ENCODE data around the gene AMOTL1. TPM values are rescaled to one million over a fixed set of nuclear protein-coding genes. Genes with fewer than 3 reads are reported as not detected.
A peak's percentile ranks its signal among the peaks of the same experiment; 100 is the strongest.
"Not testable (repeated sequence)": the region's sequence is repeated elsewhere in the genome, so short reads cannot be mapped to it uniquely, and the experiment has no call there.

Gene AMOTL1
- total RNA-seq, 1 donor from 2014 or later, result 32.6 TPM

GRCh38 chr11:94804874-94805273 lies 36.7 kb downstream of the AMOTL1 start:
- Histone ChIP-seq H3K4me3 (no peak overlapping the region), H3K27ac (peak overlapping the region; percentile 6 to 43), H3K9me3 (no peaks in the 10 kb centered on the region), H3K36me3 (peaks cover 6 to 7% of the 10 kb centered on the region in 2 donors), H3K4me1 (peaks cover 3 to 44% of the 10 kb centered on the region in 2 donors), H3K27me3 (no peaks in the 10 kb centered on the region)
- DNase-seq (ENCODE audit: low spot score in 2 of 2), result no peak
- intact Hi-C loops (cut with DNase I), result no loop called here
- no peak for TF ChIP-seq CTCF (IDR thresholded peaks at IDR 0.05)

- TF ChIP-seq CTCF (IDR thresholded peaks at IDR 0.05), result no peak
- peaks cover 0 to 34% of the 10 kb centered on the region in 2 donors for H3K4me1 ChIP-seq
- intact Hi-C loops (cut with DNase I), result no loop called here
Observed at GRCh38 chr11:94806014-94806413, 37.9 kb downstream of the AMOTL1 start.

GRCh38 chr11:94806419-94806818 lies 38.3 kb downstream of the AMOTL1 start:
- intact Hi-C loops (cut with DNase I), result no loop called here
- no peaks in the 10 kb centered on the region for H3K27me3 ChIP-seq
- H3K27ac ChIP-seq, result peak overlapping the region; percentile 6 to 43
- no peak overlapping the region for H3K4me3 ChIP-seq
- DNase-seq (ENCODE audit: low spot score in 2 of 2), result no peak
- TF ChIP-seq CTCF (IDR thresholded peaks at IDR 0.05), result no peak
- H3K4me1 ChIP-seq, result peaks cover 0 to 30% of the 10 kb centered on the region in 2 donors
- H3K9me3 ChIP-seq, result no peaks in the 10 kb centered on the region
- H3K36me3 ChIP-seq, result peaks cover 4 to 6% of the 10 kb centered on the region in 2 donors

More at GRCh38 chr11:94806014-94806413, 37.9 kb downstream of the AMOTL1 start:
- peak overlapping the region; percentile 6 to 43 for H3K27ac ChIP-seq
- no peak overlapping the region for H3K4me3 ChIP-seq
- no peak for DNase-seq (ENCODE audit: low spot score in 2 of 2)
- H3K27me3 ChIP-seq, result no peaks in the 10 kb centered on the region
- peaks cover 4 to 6% of the 10 kb centered on the region in 2 donors for H3K36me3 ChIP-seq
- no peaks in the 10 kb centered on the region for H3K9me3 ChIP-seq

- no peak for DNase-seq (ENCODE audit: low spot score in 2 of 2)
- intact Hi-C loops (cut with DNase I), result no loop called here
- TF ChIP-seq CTCF (IDR thresholded peaks at IDR 0.05), result no peak
Observed at GRCh38 chr11:94809251-94809650, 41.1 kb downstream of the AMOTL1 start.

DNA sequence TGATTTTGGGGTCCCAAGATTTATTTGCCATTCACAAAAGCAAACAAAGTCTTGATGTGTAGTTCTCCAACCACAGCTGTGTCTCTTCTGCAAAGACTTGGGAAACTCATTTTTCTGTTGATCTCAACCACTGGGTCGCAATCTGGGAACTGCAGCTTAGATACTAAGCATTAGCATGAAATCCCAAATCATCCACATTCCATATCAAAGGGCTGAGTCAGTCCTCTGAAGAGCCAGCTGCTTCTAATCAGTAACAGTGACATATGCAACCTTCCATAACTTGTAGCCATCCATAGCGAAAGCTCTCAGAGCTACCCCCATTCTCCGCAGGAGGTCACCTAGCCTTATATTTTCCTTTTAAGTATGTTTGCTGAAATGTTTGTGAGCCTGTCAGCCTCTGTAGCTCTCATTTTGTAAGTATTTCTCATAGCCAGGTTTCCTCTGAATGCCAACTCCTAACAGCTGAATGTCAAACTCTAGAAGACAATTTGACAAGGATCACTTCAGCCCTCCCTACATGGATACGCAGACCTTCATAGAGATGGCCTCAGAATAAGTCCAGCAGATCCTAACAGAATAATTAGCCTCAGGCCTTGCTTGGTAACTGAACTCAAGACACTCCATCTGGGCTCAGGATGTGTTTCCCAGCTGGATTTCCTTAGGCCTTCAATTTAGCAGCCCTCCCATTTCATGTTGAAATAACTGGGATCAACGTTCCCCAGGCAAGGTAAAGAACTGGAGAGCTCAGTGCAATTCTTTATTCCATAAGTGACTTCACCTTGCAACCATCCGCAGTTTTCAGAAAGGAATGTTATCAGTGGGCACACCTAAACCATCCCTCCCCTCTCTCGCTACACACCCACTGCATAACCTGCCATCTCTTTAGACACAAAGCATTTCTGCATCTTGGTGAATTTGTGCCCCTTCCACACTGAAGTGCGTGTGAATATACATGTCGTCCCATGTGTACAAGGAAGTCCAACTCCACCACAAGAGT lies 44.9 kb downstream of the AMOTL1 start:
- DNase-seq (ENCODE audit: low spot score in 2 of 2); intact Hi-C loops (cut with DNase I); H3K27ac ChIP-seq; H3K4me1 ChIP-seq; H3K9me3 ChIP-seq; H3K27me3 ChIP-seq; H3K36me3 ChIP-seq; H3K4me3 ChIP-seq: not testable (repeated sequence)

More at GRCh38 chr11:94809251-94809650, 41.1 kb downstream of the AMOTL1 start:
- Histone ChIP-seq H3K4me1 (peaks cover 0 to 19% of the 10 kb centered on the region in 2 donors), H3K27ac (no peak overlapping the region), H3K27me3 (no peaks in the 10 kb centered on the region), H3K9me3 (no peaks in the 10 kb centered on the region), H3K4me3 (no peak overlapping the region), H3K36me3 (peaks cover 5 to 7% of the 10 kb centered on the region in 2 donors)
